Upper lobe of left lung (tissue), 6 donors: ENCODE results near the gene TACC2. TPM values are rescaled to one million over a fixed set of nuclear protein-coding genes. Genes with fewer than 3 reads are reported as not detected.
A peak's percentile ranks its signal among the peaks of the same experiment; 100 is the strongest.
"Not testable (repeated sequence)": the region's sequence is repeated elsewhere in the genome, so short reads cannot be mapped to it uniquely, and the experiment has no call there.

Source experiments
- ATAC-seq, 2 donors: fragments of 200-7000 bp; cut with Tn5 transposase; one replicate each; pipeline ENCODE4 v1.9.1; 2022; ENCODE audit warnings: mild to moderate bottlenecking in 2 of 2, moderate library complexity in 2 of 2; ENCODE audit not compliant: low FRiP score in 2 of 2
- DNase-seq, 2 donors: peaks; one replicate each; pipeline ENCODE4 v3.0.0-alpha.2; 2019 to 2020
- H3K27ac ChIP-seq, 4 donors: fragments of 200-600 bp; sonication (generic); one replicate each; pipeline ENCODE4 v1.5.1; 2016 to 2019
- H3K27me3 ChIP-seq, 4 donors: fragments of 200-600 bp; sonication (generic); one replicate each; pipeline ENCODE4 v1.5.1; 2017 to 2019
- H3K36me3 ChIP-seq, 4 donors: fragments of 200-600 bp; sonication (generic); one replicate each; pipeline ENCODE4 v1.5.1; 2016 to 2019
- H3K4me1 ChIP-seq, 4 donors: fragments of 200-600 bp; sonication (generic); one replicate each; pipeline ENCODE4 v1.5.1; 2018 to 2019
- H3K4me3 ChIP-seq, 4 donors: fragments of 200-600 bp; sonication (generic); one replicate each; pipeline ENCODE4 v1.5.1; 2017 to 2019; ENCODE audit warnings: mild to moderate bottlenecking in 2 of 4, moderate library complexity in 1 of 4
- H3K9me3 ChIP-seq, 4 donors: fragments of 200-600 bp; sonication (generic); one replicate each; pipeline ENCODE4 v1.5.1; 2018 to 2019
- EP300 ChIP-seq, 4 donors: sonication (generic); formaldehyde crosslinking; IDR thresholded peaks; one replicate each; pipeline ENCODE4 v1.5.1; 2017; ENCODE audit warnings: antibody characterized with exemption in 4 of 4, control low read depth in 2 of 4
- POLR2A ChIP-seq, 4 donors: fragments of 450-650 bp; IDR thresholded peaks; one replicate each; pipeline ENCODE4 v1.5.1; 2016 to 2017; ENCODE audit warnings: antibody characterized with exemption in 4 of 4, mild to moderate bottlenecking in 2 of 4
- POLR2AphosphoS5 ChIP-seq, 2 donors: sonication (generic); formaldehyde crosslinking; IDR thresholded peaks; one replicate each; pipeline ENCODE4 v1.5.1; 2017; ENCODE audit warnings: antibody characterized with exemption in 2 of 2
- WGBS, 2 donors: methylation state at CpG; one replicate each; pipeline ENCODE4 v1.1.5; 2017 to 2018; 5-methylcytosine and 5-hydroxymethylcytosine counted together
- total RNA-seq, 6 donors: library from RNA; depleted of rRNA in 4 of 6; stranded (reverse); fragments of >200 nt in 4 of 6; gene quantifications; one replicate each; pipeline versions ENCODE4 v1.1.0 to v1.2.1, GENCODE V29; 2016 to 2021
- TF ChIP-seq, protein P1 (sequence below), 6 experiments: fragments of 450-650 bp in 4 of 6; fragments of 200-600 bp in 2 of 6; sonication (generic) in 2 of 6; IDR thresholded peaks; one replicate each; pipeline ENCODE4 v1.5.1; 2016 to 2019; ENCODE audit warnings: antibody characterized with exemption in 6 of 6
- donor health status: DM: no; HTN: no; CAD: no; lungs with moderate emphysema.
- donor health status: DM: no; HTN: yes; CAD: no; lungs with severe emphysema.

Gene TACC2
- total RNA-seq, 6 donors from 2014 or later: 158 to 701 (median 386) TPM

DNA sequence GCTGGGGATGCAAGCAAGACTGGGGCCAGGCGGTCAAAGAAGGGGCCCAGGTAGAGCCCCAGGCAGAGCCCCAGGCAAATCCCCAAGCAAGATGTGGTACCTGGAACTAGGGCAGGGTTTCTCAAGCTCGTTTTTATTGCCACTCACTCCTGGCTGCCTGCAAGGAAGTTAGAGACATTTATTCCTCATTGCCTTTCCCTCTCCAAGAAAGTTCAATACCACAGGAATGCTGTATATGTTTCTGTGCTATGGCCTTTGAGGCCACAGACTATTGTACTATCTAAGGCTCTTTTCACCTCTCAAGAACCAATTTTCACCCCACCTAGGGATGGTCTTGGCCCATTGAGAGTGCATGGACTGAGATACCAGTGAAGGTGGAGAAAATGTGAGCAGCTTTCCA is 71.3 kb downstream of the TACC2 start:
- Histone ChIP-seq H3K27me3 (no peaks in the 10 kb centered on the region), H3K4me3 (no peak overlapping the region), H3K9me3 (no peaks in the 10 kb centered on the region), H3K36me3 (no peaks in the 10 kb centered on the region), H3K27ac (peak overlapping the region in 2 of 4 donors; percentile 35 to 54), H3K4me1 (peaks cover 14 to 27% (median 21%) of the 10 kb centered on the region in 4 donors)
- no peak for DNase-seq
- TF ChIP-seq POLR2AphosphoS5 (IDR thresholded peaks at IDR 0.05) (no peak), POLR2A (IDR thresholded peaks at IDR 0.05) (no peak), EP300 (IDR thresholded peaks at IDR 0.05) (no peak)
- TF ChIP-seq, protein P1, sequence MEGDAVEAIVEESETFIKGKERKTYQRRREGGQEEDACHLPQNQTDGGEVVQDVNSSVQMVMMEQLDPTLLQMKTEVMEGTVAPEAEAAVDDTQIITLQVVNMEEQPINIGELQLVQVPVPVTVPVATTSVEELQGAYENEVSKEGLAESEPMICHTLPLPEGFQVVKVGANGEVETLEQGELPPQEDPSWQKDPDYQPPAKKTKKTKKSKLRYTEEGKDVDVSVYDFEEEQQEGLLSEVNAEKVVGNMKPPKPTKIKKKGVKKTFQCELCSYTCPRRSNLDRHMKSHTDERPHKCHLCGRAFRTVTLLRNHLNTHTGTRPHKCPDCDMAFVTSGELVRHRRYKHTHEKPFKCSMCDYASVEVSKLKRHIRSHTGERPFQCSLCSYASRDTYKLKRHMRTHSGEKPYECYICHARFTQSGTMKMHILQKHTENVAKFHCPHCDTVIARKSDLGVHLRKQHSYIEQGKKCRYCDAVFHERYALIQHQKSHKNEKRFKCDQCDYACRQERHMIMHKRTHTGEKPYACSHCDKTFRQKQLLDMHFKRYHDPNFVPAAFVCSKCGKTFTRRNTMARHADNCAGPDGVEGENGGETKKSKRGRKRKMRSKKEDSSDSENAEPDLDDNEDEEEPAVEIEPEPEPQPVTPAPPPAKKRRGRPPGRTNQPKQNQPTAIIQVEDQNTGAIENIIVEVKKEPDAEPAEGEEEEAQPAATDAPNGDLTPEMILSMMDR (IDR thresholded peaks at IDR 0.05): no peak
- WGBS, 2 donors: 57 to 75% methylated on average over 2 of the region's 2 CpGs
- ATAC-seq: no peak

- Histone ChIP-seq H3K27ac (peak overlapping the region; percentile 82 to 94 (median 90)), H3K4me3 (no peak overlapping the region), H3K9me3 (no peaks in the 10 kb centered on the region), H3K4me1 (peaks cover 9 to 18% (median 15%) of the 10 kb centered on the region in 4 donors), H3K36me3 (no peaks in the 10 kb centered on the region), H3K27me3 (no peaks in the 10 kb centered on the region)
- TF ChIP-seq POLR2AphosphoS5 (IDR thresholded peaks at IDR 0.05) (peak; percentile 83 to 95), EP300 (IDR thresholded peaks at IDR 0.05) (peak in 3 of 4 donors; percentile 75 to 100 (median 95)), POLR2A (IDR thresholded peaks at IDR 0.05) (peak in 2 of 4 donors; percentile 31 to 57)
- TF ChIP-seq, protein P1 (IDR thresholded peaks at IDR 0.05): no peak
- DNase-seq: peak; percentile 72 to 92
- 32 to 33% methylated on average over 13 of the region's 13 CpGs for WGBS, 2 donors
- peak; percentile 96 to 97 for ATAC-seq
These were observed 74.1 kb downstream of the TACC2 start for GRCh38 chr10:122062831-122063674.

GRCh38 chr10:122066337-122066939 is 77.5 kb downstream of the TACC2 start:
- WGBS, 2 donors: 92 to 96% methylated on average over 9 of the region's 9 CpGs
- H3K27ac ChIP-seq, DNase-seq, H3K36me3 ChIP-seq, H3K27me3 ChIP-seq, H3K4me3 ChIP-seq, ATAC-seq, H3K9me3 ChIP-seq: not testable (repeated sequence)
- peaks cover 11 to 20% (median 16%) of the 10 kb centered on the region in 4 donors for H3K4me1 ChIP-seq

DNA sequence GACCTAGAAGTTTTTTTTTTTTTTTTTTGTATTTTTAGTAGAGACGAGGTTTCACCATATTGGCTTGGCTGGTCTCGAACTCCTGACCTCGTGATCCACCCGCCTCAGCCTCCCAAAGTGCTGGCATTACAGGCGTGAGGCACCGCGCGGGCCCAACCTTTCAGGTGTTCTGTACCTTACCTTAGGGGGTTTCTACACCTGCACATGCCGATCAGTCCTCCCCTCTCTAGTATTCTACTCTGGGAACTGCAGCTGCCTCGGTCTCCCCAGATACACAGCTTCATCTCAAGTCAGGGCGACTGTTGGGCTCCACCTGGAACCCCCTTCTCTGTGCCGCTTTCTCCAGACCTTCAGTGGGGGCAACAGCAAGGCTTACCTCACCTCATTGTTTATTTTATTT is 79.9 kb downstream of the TACC2 start:
- Histone ChIP-seq H3K4me1 (peaks cover 2 to 3% (median 3%) of the 10 kb centered on the region in 4 donors), H3K27ac (no peak overlapping the region), H3K27me3 (no peaks in the 10 kb centered on the region), H3K9me3 (no peaks in the 10 kb centered on the region), H3K36me3 (no peaks in the 10 kb centered on the region), H3K4me3 (no peak overlapping the region)
- 93 to 96% methylated on average over 12 of the region's 12 CpGs for WGBS, 2 donors
- no peak for ATAC-seq
- DNase-seq: no peak
- TF ChIP-seq EP300 (IDR thresholded peaks at IDR 0.05): no peak
- TF ChIP-seq POLR2AphosphoS5 (IDR thresholded peaks at IDR 0.05): no peak
- TF ChIP-seq, protein P1 (IDR thresholded peaks at IDR 0.05): no peak
- no peak for TF ChIP-seq POLR2A (IDR thresholded peaks at IDR 0.05)

DNA sequence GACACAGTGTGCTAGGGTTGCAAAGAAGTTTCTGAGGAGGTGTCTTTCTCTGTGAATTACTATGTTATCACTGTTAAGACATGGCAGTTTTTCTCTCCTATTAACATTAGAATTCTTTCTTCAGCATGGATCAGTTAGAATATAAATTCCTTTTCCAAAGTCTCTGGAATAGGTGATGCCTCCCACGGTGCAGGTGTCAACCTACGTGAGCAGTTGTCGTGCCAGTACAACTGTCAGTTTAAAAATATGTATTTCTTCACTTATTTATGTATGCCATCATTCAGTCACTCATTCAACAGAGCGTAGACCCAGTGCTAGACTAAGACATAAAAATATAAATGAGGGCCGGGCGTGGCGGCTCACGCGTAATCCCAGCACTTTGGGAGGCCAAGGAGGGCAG is 83.5 kb downstream of the TACC2 start:
- H3K4me1 ChIP-seq: peaks cover 0 to 3% (median 1%) of the 10 kb centered on the region in 4 donors
- WGBS, 2 donors: 95 to 96% methylated on average over 9 of the region's 9 CpGs
- H3K4me3 ChIP-seq: no peak overlapping the region
- H3K27me3 ChIP-seq: no peaks in the 10 kb centered on the region
- TF ChIP-seq, protein P1 (IDR thresholded peaks at IDR 0.05): no peak
- no peak for TF ChIP-seq EP300 (IDR thresholded peaks at IDR 0.05)
- no peaks in the 10 kb centered on the region for H3K36me3 ChIP-seq
- ATAC-seq: no peak
- no peak for DNase-seq
- H3K9me3 ChIP-seq: no peaks in the 10 kb centered on the region
- H3K27ac ChIP-seq: no peak overlapping the region
